HG03457 (cell line): ENCODE measurements around the gene FILIP1L.

Source experiments
- ATAC-seq: cut with Tn5 transposase; IDR thresholded peaks from one replicate; pipeline ENCODE4 v1.9.1; 2021; ENCODE audit warnings: moderate number of reproducible peaks; ENCODE audit not compliant: unreplicated experiment

The FILIP1L gene

DNA sequence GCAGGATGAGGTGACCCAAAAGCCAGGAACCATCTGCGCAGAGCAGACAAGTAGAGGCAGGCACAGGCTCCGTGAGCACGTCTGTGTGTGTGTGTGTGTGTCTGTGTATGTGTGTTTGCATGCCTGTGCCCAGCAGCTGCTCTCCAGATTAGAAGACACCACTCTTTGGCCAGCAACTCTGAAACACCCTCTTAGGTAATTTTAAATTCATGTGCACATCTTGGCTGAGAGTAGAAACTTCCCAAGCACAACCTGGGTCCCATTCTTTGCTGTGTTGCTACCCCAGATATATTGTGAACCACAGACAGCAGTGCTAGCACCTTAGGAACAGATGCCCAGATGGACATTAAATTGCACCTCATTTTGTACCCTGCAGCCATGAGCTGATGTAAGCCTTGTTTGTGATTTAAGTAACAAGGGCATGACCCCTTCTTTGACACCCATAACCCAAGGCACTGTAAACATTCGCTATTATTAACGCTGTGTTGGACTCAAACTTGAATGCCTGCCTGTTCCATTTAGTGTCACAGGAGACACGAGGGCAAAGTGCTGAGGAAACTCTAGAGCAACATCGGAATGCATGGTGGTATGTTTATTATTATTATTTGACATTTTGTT, at the start of gene FILIP1L:
TSS of gene FILIP1L (minus strand) at position 89 of the 618 bp plus-strand sequence.
- ATAC-seq: no peak

DNA sequence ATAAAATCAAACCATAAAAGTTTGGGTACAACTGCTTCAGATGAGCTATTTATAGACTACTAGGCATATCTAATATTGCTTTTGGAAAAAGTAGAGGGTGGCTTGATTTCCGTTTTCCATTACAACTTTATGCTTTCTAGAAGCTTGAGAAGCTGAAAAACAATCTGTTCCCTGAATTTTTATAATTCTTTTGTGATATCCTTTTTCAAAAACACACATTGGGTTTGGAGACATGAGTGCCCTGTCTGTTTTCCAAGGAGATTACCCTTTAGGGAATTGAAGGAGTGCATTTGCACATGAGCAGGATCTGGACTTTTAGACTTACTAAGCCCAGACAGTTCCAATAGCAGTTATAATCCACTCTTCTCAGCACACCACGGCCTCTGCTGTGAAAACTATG, 49.5 kb upstream of the FILIP1L start:
- no peak for ATAC-seq

DNA sequence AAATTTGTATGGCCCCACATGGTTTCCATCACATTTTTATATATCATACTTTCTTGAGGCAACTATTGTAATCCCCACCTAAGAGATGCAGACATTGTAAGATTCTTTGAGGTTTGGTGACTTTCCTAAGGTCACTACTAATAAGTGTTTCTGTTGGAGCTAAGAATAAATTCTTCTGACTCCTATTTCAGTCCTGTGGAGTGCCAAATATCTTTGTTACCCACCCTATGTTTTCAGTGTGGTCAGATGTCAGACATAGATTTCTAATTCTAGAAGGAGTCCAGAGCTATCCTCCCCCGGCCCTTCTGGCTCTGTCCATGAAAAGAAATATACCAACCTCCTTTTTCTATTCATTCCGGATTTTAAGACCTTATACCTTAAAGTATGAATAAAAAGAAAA, 46.2 kb upstream of the FILIP1L start:
- no peak for ATAC-seq

DNA sequence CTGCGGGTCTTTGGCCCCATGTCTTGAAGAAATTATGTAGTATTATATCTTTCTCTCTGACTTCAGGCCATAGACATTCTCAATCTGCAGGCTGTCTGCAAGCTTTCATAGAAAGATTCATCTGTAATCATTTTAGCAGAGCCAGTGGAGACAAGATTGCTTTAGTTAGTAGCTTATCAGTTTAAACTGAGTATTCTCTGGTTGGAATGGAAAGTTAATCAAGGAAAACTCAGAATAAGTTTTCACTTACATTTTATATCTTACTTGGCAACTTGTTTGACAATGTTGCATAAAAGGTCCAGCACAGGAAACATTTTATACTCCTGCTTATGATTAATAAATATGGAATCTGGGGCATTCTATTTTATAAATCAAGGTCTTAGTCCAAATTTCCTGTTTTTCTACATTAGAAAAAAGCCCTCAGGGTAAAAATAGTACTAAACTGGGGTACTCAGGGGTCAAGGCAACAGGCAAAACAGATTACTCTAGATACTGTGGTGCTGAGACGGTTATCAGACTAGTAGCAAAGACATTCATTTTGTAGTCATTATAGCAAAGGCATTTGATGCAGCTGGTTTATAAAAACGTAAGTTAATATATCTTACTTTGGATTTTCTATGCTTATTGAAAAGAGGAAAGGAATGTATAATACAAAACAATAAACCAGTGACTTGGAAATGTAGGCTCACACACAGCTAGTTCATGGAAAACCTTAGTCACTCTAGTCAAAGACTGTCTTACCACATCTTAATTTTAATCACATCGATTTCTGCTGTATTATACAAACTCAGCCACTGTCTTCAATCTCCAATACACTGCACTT, 45.2 kb upstream of the FILIP1L start:
- no peak for ATAC-seq

DNA sequence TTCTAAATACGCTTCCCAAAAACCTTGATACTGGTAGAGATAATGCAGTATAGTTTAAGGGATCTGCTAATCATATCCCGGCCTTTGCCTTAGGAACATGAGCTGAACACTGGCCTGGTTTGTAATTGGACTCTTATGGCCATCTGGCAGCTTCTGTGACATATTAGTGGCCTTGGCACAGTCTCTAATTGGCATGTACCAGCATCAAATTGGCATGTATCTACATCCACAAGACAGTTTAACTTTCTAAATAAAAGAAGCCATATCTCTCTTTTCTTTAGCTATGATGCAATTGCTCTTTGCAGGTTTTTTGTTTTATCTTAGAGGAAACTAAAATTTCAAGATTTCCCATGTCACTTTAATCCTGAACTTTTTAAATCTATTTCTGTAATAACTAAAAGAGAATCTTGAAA, 44.6 kb upstream of the FILIP1L start:
- no peak for ATAC-seq

GRCh38 chr3:100157685-100158084, 43.4 kb upstream of the FILIP1L start:
- ATAC-seq: no peak

DNA sequence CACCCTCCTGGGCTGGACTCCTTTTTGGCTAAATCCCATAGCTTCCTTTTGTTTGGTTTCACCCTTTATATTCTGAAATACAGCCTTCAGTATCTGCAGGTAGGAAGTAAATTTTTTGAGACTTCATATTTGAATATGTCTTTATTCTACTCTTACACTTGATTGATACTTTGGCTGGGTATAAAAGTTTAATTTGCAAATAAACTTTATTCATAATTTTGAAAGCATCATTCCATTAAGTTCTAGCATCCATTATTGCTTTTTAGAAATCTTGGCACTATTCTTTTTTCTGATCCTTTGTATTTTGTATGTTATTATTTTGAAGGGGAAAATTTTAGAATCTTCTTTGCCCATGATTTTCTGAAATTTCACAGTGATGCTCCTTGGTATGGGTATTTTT, 41.3 kb upstream of the FILIP1L start:
- ATAC-seq: no peak

DNA sequence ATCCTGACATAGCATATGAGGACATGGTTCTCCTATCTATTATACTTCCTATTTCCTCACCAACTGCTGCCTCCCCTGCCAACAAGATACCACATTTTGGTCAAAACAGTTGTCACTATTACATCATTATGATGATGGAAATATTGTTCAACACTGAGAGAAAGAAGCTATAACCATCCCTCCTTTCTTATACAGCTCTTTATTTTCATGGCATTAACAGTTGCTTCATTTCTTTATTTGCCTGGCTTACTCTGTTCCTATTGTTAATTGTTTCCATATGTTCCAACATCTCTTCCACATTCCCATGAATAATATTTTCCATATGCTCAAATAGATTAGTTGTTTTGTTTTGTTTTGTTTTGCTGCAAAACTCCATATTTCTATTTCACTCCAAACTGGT, 40.8 kb upstream of the FILIP1L start:
- no peak for ATAC-seq

DNA sequence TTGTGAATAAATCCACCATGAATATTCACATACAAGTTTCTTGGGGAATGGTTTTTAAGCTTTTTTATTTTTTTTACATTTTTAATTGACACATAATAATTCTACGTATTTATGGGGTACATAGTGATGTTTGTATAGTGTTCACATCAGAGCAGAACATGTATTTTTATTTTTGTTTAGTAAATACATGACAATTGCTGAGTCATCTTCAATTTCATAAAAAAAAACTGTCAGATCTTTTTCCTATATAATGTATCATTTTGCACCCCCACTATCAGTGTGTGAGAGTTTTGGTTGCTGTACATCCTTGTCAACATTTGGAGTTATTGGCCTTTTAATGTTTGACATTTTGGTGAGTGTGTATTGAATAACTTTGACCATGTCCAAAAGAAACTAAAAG, 39.9 kb upstream of the FILIP1L start:
- ATAC-seq: no peak

- ATAC-seq: no peak
Measured at GRCh38 chr3:100151024-100151707, 36.9 kb upstream of the FILIP1L start.

DNA sequence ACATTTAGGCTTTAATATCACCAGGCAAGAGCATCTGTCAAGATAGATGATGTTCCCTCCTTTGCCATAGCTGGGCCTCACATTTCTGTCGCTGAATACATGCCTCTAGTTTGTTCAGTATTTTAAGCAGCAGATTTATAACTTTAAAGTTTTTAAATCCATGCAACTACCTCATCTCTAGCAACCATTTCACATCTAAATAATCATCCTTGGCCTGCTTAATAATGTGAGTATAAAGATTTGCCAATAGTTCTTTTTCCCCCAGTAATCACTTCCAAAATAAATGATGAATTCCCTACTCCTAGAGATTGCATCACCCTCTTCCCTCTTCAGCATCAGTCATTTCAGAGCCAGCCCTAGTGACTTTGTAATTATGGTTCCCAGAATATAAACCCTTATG, 36.2 kb upstream of the FILIP1L start:
- no peak for ATAC-seq

- ATAC-seq: no peak
Measured at GRCh38 chr3:100149713-100150415, 35.6 kb upstream of the FILIP1L start.

GRCh38 chr3:100149130-100149529, 34.8 kb upstream of the FILIP1L start:
- ATAC-seq: no peak

DNA sequence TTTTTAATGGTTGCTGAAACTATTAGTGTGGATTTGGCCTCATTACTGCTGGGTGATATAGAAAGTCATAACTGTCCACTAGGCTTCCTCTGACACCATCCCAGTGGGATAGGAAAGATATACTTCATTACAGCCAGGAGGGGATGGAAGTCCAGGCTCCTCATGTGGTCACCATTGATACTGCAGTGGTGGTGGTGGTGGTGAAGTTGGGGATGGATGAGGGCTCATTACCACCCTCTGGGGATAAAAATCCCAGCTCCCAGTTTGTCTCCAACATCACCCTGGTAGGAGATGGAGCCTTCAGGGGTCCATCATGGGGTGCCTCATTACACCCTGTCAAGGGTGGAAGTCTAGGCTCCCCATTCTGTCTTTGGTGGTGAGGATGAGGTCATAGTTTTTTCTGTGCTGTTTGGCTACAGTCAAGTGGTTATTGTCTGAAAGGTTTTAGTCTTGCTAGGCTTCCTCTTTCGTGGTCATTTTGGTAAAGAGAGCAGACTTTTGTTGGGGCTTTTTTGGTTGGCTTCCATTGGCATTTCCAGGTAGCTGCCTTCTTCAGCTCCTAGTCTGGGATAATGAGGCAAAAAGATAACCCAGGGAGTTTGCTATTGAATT, 30.1 kb upstream of the FILIP1L start:
- peak; percentile 91 for ATAC-seq

DNA sequence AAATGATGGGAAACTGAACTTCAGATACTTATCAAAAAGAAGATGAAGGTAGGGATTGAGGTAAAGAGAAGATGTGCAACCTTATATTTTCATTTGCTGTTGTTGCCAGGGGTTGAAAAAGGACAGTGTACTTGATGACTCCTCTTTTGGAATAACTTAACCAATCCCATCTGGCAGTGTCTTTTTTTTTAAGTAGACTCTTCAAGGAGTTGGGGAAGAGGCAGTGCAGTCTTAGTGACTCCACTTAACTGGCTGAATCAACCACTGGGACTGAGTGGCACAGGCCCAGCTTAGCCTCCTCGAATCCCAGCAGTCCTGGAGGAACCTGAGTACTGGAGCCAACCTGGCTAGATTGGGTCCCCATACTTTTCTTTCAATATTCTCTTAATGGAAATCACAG, 27.3 kb upstream of the FILIP1L start:
- no peak for ATAC-seq

DNA sequence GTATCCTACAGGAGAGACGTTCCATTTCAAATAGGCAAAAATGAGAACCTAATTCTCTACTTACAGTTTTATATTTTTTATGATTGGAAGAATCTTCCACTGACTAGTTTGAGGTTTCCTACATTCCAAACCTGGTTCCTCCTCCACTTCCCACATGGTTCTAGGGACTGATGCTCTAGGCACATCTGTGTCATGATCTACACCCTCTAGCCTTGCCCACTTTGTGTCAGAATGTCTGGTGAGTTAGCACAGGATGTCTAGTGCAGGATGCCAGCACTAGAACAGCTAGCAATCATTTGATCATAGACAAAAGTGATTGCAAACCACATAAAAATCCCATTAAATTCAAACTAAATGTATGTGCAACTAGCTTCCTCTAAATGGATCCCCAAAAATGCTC, 26.7 kb upstream of the FILIP1L start:
- no peak for ATAC-seq

- ATAC-seq: no peak
Measured at GRCh38 chr3:100136921-100137320, 22.6 kb upstream of the FILIP1L start.

GRCh38 chr3:100131241-100131640, 16.9 kb upstream of the FILIP1L start:
- ATAC-seq: no peak

DNA sequence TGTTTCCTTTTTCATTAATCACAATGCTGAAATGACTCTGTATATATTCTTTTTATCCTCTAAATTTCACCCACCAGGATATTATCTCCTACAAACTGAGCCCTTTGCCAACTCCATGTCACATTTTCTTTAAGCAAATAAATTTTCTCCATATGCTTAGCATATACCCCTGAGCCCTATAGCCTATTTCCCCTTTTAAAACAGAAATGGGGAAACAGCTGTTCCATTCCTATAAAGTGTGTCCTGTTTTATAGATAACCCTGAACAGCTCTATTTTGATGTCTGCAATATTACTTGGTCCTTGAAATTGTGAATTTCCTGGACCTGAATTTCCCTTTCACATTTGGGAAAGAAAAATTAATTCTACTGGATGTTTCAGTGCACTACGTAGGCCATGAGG, 15.6 kb upstream of the FILIP1L start:
- ATAC-seq: no peak

DNA sequence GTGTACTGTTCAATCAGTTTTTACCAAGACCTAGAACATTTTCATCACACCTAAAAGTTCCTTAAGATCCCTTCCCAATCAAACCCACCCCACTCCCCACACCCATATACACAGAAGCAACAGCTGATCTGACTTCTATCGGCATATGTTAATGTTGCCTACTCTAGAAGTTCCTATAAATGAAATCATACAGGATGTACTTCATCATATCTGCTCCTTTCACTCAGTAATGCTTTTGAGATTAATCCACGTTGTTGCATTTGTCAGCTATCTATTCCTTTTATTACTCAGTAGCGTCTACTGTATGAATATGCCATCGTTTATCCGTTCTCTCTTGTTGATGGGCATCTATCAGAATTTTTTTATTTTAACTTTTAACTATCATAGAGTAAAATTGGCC, 14.3 kb upstream of the FILIP1L start:
- no peak for ATAC-seq

DNA sequence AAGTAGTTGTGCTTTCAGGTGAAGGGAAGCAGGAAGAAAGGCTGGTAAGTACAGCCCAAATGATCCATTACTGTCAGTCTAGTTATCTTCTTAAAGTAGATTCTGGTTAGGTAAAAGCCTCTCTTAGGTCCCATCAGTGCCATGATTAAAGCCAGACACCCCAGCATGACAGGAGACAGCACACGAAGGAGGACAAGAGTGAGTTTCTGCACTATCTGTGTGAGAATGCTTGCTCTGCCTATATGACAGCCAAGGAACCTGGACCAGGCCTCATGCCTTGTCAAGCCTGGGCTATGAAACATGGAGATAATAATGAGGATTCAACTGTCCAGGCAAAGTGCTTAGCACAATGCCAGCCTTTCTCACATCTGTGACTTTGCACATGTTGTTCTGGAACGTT, 13.5 kb upstream of the FILIP1L start:
- no peak for ATAC-seq
